Liver (tissue), 9 donors: ENCODE data around the gene ADAMTS3. TPM values are rescaled to one million over a fixed set of nuclear protein-coding genes. Genes with fewer than 3 reads are reported as not detected.

Experiments
- DNase-seq: peaks from one replicate; pipeline ENCODE4 v3.0.0-alpha.2; 2017; ENCODE audit warnings: low spot score
- H3K27ac ChIP-seq, 2 donors: one replicate each; pipeline ENCODE4 v1.7.0; 2013; ENCODE audit warnings: inconsistent platforms in 2 of 2, low read length in 2 of 2, control low read depth in 1 of 2, low read depth in 1 of 2, mild to moderate bottlenecking in 1 of 2
- H3K27me3 ChIP-seq, 4 donors: one replicate each; pipeline versions ENCODE4 v1.6.1 to v1.7.0; 2013; ENCODE audit warnings: low read length in 3 of 4, inconsistent platforms in 1 of 4, mild to moderate bottlenecking in 1 of 4, moderate library complexity in 1 of 4; ENCODE audit not compliant: control insufficient read depth in 4 of 4, insufficient read depth in 4 of 4
- H3K36me3 ChIP-seq, 4 donors: one replicate each; pipeline versions ENCODE4 v1.6.1 to v1.7.0; 2013; ENCODE audit warnings: low read length in 3 of 4, mild to moderate bottlenecking in 3 of 4, low read depth in 1 of 4, moderate library complexity in 1 of 4; ENCODE audit not compliant: control insufficient read depth in 4 of 4, insufficient read depth in 3 of 4
- H3K4me1 ChIP-seq, 4 donors: one replicate each; pipeline versions ENCODE4 v1.6.1 to v1.7.0; 2013; ENCODE audit warnings: low read length in 3 of 4, mild to moderate bottlenecking in 3 of 4, moderate library complexity in 1 of 4; ENCODE audit not compliant: control insufficient read depth in 4 of 4, insufficient read depth in 4 of 4
- H3K4me3 ChIP-seq, 3 donors: one replicate each; pipeline versions ENCODE4 v1.6.1 to v1.7.0; 2013; ENCODE audit warnings: low read length in 3 of 3, control low read depth in 1 of 3, low read depth in 1 of 3, mild to moderate bottlenecking in 1 of 3
- H3K9ac ChIP-seq, 2 donors: one replicate each; pipeline ENCODE4 v1.7.0; 2013; ENCODE audit warnings: low read length in 2 of 2, mild to moderate bottlenecking in 2 of 2, moderate library complexity in 2 of 2, control low read depth in 1 of 2, low read depth in 1 of 2
- H3K9me3 ChIP-seq, 4 donors: one replicate each; pipeline versions ENCODE4 v1.6.1 to v1.7.0; 2013; ENCODE audit warnings: low read length in 3 of 4; ENCODE audit not compliant: control insufficient read depth in 4 of 4
- FOXA1 ChIP-seq: IDR thresholded peaks from 2 replicates; pipeline ENCODE4 v1.6.1; 2016; ENCODE audit warnings: antibody characterized with exemption
- FOXA2 ChIP-seq: IDR thresholded peaks from 2 replicates; pipeline ENCODE4 v1.6.1; 2016; ENCODE audit warnings: antibody characterized with exemption
- GABPA ChIP-seq, 2 donors: IDR thresholded peaks in 1 of 2; conservative IDR thresholded peaks in 1 of 2; 2 replicates each; pipeline ENCODE4 v1.6.1; 2016; ENCODE audit warnings: antibody characterized with exemption in 2 of 2, mild to moderate bottlenecking in 1 of 2, moderate library complexity in 1 of 2
- HNF4A ChIP-seq, 2 donors: conservative IDR thresholded peaks; 2 replicates each; pipeline ENCODE4 v1.6.1; 2016; ENCODE audit warnings: antibody characterized with exemption in 2 of 2, mild to moderate bottlenecking in 2 of 2
- HNF4G ChIP-seq: IDR thresholded peaks from 2 replicates; pipeline ENCODE4 v1.6.1; 2016; ENCODE audit warnings: antibody characterized with exemption
- JUND ChIP-seq, 2 donors: IDR thresholded peaks; 2 replicates each; pipeline ENCODE4 v1.6.1; 2016; ENCODE audit warnings: antibody characterized with exemption in 2 of 2
- NR2F2 ChIP-seq: IDR thresholded peaks from 2 replicates; pipeline ENCODE4 v1.6.1; 2016; ENCODE audit warnings: antibody characterized with exemption
- RAD21 ChIP-seq, 2 donors: IDR thresholded peaks; 2 replicates each; pipeline ENCODE4 v1.6.1; 2016; ENCODE audit warnings: antibody characterized with exemption in 2 of 2, mild to moderate bottlenecking in 2 of 2
- RXRA ChIP-seq, 2 donors: IDR thresholded peaks; 2 replicates each; pipeline ENCODE4 v1.6.1; 2017 to 2018; ENCODE audit warnings: antibody characterized with exemption in 2 of 2, mild to moderate bottlenecking in 1 of 2
- SP1 ChIP-seq: IDR thresholded peaks from 2 replicates; pipeline ENCODE4 v1.6.1; 2018; ENCODE audit warnings: antibody characterized with exemption, mild to moderate bottlenecking
- TAF1 ChIP-seq: conservative IDR thresholded peaks from 2 replicates; pipeline ENCODE4 v1.6.1; 2016; ENCODE audit warnings: antibody characterized with exemption, mild to moderate bottlenecking
- YY1 ChIP-seq: IDR thresholded peaks from 2 replicates; pipeline ENCODE4 v1.6.1; 2016; ENCODE audit warnings: antibody characterized with exemption, mild to moderate bottlenecking
- WGBS: extraction: QIAGEN DNeasy Blood & Tissue Kit; methylation state at CpG from one replicate; pipeline ENCODE4 v1.1.7; 2013; 5-methylcytosine and 5-hydroxymethylcytosine counted together
- polyA plus RNA-seq, 2 donors: library from polyadenylated mRNA; stranded (reverse) in 1 of 2; unstranded in 1 of 2; fragments of 200-250 nt in 1 of 2; fragments of >200 nt in 1 of 2; fragmentation: Nextera tagmentation in 1 of 2; extraction: Ambion mirVana in 1 of 2; gene quantifications; one replicate each; pipeline versions ENCODE4 v1.2.1 to v1.2.3, GENCODE V29; 2013 to 2015
- total RNA-seq, 2 donors: library from RNA; depleted of rRNA; stranded (reverse); fragments of >200 nt; gene quantifications; one replicate each; pipeline ENCODE4 v1.2.3, GENCODE V29; 2014
- TF ChIP-seq, protein P1 (sequence below): IDR thresholded peaks from 2 replicates; pipeline ENCODE4 v1.6.1; 2016; ENCODE audit warnings: antibody characterized with exemption
- TF ChIP-seq, protein P2 (sequence below): fragments of 150-350 bp; IDR thresholded peaks from 2 replicates; pipeline ENCODE4 v1.5.1; 2017; ENCODE audit warnings: improper control_type of control experiment, low read depth, low read length; ENCODE audit not compliant: missing input control
- TF ChIP-seq, protein P3 (sequence below): IDR thresholded peaks from 2 replicates; pipeline ENCODE4 v1.6.1; 2016; ENCODE audit warnings: antibody characterized with exemption
- TF ChIP-seq, protein P4 (sequence below): IDR thresholded peaks from 2 replicates; pipeline ENCODE4 v1.6.1; 2016; ENCODE audit warnings: antibody characterized with exemption
- donor health status: healthy.
- donor health status: healthy.
- donor health status: healthy.
- donor health status: healthy.
- donor health status: healthy.

The ADAMTS3 gene
- total and polyA plus RNA-seq, 4 donors, result 0.12 to 1.9 (median 0.25) TPM; not detected in 1

DNA sequence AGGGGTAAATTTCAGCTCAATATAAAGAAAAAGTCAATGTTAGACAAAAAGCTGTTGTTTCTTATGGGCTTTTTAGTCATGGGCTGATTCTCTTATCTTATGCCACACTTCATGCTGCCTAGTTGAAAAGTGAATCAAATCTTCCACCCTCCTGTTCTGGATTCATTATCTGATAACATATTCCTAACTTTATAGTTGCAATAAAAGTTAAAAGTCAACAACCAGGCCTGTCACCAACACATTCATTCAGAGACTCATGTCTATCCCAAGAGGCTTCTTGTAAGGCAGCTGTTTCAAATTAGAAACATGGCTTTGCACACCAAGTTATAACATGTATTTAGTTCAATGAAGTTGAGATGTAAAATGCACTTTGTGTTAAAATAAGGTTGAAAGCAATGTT is 243.8 kb downstream of the ADAMTS3 start:
- DNase-seq, result no peak
- H3K36me3 ChIP-seq, result no peaks in the 10 kb centered on the region

DNA sequence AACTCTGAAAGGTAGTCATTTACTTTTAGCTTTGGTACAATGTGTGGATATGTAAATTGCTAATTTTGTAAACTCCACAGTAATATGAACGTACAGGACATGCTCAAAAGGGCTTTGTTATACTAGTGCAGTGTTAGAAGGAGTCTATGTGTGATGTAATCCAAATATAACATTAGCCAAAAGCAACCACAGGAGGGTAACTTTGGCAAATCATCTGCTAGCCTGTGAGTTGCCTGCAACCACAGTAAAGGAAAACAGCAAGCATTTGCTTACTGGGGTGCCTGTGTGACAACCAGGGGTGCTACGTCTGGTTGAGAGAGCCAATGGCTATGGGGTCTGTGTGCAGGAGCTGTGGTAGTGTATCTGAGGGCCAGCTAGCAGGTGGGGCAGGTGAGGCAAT is 245.8 kb downstream of the ADAMTS3 start:
- H3K4me1 ChIP-seq, result no peaks in the 10 kb centered on the region
- no peaks in the 10 kb centered on the region for H3K9me3 ChIP-seq
- no peaks in the 10 kb centered on the region for H3K36me3 ChIP-seq
- 59% methylated on average over 2 of the region's 2 CpGs for WGBS
- no peak overlapping the region for H3K9ac ChIP-seq
- no peak for DNase-seq
- TF ChIP-seq SP1, result no peak
- TF ChIP-seq, protein P1, sequence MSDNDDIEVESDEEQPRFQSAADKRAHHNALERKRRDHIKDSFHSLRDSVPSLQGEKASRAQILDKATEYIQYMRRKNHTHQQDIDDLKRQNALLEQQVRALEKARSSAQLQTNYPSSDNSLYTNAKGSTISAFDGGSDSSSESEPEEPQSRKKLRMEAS, result no peak
- TF ChIP-seq HNF4A (conservative IDR thresholded peaks at IDR 0.05), result no peak
- TF ChIP-seq NR2F2, result no peak
- no peak for TF ChIP-seq HNF4G
- no peak for TF ChIP-seq FOXA1
- no peak overlapping the region for H3K27ac ChIP-seq
- H3K27me3 ChIP-seq, result peaks cover 0 to 3% (median 0%) of the 10 kb centered on the region in 4 donors
- no peak overlapping the region for H3K4me3 ChIP-seq

More for the DNA sequence above, 243.8 kb downstream of the ADAMTS3 start:
- no peak overlapping the region for H3K9ac ChIP-seq
- TF ChIP-seq, protein P2, sequence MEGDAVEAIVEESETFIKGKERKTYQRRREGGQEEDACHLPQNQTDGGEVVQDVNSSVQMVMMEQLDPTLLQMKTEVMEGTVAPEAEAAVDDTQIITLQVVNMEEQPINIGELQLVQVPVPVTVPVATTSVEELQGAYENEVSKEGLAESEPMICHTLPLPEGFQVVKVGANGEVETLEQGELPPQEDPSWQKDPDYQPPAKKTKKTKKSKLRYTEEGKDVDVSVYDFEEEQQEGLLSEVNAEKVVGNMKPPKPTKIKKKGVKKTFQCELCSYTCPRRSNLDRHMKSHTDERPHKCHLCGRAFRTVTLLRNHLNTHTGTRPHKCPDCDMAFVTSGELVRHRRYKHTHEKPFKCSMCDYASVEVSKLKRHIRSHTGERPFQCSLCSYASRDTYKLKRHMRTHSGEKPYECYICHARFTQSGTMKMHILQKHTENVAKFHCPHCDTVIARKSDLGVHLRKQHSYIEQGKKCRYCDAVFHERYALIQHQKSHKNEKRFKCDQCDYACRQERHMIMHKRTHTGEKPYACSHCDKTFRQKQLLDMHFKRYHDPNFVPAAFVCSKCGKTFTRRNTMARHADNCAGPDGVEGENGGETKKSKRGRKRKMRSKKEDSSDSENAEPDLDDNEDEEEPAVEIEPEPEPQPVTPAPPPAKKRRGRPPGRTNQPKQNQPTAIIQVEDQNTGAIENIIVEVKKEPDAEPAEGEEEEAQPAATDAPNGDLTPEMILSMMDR, result no peak
- TF ChIP-seq YY1 (no peak), JUND (IDR thresholded peaks at IDR 0.05) (no peak), RXRA (IDR thresholded peaks at IDR 0.05) (no peak), RAD21 (IDR thresholded peaks at IDR 0.05) (no peak), HNF4A (conservative IDR thresholded peaks at IDR 0.05) (no peak), HNF4G (no peak), NR2F2 (no peak), FOXA1 (no peak)
- TF ChIP-seq, protein P3, sequence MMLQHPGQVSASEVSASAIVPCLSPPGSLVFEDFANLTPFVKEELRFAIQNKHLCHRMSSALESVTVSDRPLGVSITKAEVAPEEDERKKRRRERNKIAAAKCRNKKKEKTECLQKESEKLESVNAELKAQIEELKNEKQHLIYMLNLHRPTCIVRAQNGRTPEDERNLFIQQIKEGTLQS, result no peak
- H3K27ac ChIP-seq, result no peak overlapping the region
- no peaks in the 10 kb centered on the region for H3K4me1 ChIP-seq
- peaks cover 0 to 3% (median 0%) of the 10 kb centered on the region in 4 donors for H3K27me3 ChIP-seq
- no peaks in the 10 kb centered on the region for H3K9me3 ChIP-seq
- no peak overlapping the region for H3K4me3 ChIP-seq

DNA sequence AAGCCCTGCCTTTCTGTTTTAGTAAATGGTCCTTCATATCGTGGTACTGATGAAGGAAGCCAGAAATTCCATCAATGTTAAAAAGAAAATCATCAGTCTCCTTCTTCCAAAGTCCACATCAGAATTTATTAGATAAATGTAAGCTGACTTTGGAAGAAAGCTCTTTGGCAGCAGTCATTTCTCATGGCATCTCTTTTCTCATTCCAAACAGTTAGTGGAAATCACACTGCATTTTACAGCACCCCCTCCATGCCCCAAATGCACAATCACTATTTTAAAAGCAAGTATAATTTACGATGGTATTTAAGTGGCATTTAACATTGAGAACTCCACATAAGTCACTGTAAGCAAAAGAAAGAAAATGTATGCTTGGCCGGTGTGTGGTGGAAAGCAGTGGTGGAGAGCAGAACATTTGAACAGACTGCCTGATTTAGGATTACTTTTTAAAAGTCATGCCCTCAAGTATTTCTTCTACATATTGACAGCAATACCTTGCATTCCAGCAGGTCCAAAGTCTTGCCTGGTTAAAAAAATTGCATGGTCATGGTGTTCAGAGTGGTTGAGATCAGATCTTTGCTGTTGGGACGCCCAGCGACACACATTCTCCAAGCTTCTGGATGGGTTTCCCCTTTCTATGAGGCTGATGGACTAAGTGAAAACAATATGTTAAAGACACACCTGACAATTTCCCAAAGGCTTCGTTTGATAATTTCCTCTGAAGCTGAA is 248.6 kb downstream of the ADAMTS3 start:
- Histone ChIP-seq H3K27me3 (peaks cover 0 to 3% (median 0%) of the 10 kb centered on the region in 4 donors), H3K27ac (no peak overlapping the region), H3K36me3 (no peaks in the 10 kb centered on the region), H3K4me3 (no peak overlapping the region), H3K4me1 (no peaks in the 10 kb centered on the region), H3K9ac (no peak overlapping the region), H3K9me3 (no peaks in the 10 kb centered on the region)
- no peak for DNase-seq
- 87% methylated on average over 6 of the region's 6 CpGs for WGBS
- TF ChIP-seq GABPA (IDR thresholded peaks at IDR 0.05 in 1 of 2, conservative IDR thresholded peaks at IDR 0.05 in 1 of 2) (no peak), SP1 (no peak), RAD21 (IDR thresholded peaks at IDR 0.05) (no peak), YY1 (no peak), HNF4A (conservative IDR thresholded peaks at IDR 0.05) (no peak), FOXA2 (no peak), NR2F2 (no peak), HNF4G (no peak), RXRA (IDR thresholded peaks at IDR 0.05) (no peak), FOXA1 (no peak), TAF1 (no peak)
- TF ChIP-seq, protein P2, result no peak
- TF ChIP-seq, protein P1, result no peak
- TF ChIP-seq, protein P3, result no peak
- TF ChIP-seq, protein P4, sequence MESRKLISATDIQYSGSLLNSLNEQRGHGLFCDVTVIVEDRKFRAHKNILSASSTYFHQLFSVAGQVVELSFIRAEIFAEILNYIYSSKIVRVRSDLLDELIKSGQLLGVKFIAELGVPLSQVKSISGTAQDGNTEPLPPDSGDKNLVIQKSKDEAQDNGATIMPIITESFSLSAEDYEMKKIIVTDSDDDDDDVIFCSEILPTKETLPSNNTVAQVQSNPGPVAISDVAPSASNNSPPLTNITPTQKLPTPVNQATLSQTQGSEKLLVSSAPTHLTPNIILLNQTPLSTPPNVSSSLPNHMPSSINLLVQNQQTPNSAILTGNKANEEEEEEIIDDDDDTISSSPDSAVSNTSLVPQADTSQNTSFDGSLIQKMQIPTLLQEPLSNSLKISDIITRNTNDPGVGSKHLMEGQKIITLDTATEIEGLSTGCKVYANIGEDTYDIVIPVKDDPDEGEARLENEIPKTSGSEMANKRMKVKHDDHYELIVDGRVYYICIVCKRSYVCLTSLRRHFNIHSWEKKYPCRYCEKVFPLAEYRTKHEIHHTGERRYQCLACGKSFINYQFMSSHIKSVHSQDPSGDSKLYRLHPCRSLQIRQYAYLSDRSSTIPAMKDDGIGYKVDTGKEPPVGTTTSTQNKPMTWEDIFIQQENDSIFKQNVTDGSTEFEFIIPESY, result no peak
